A549 (cell line): ENCODE results near the gene ZNF385D. TPM values are rescaled to one million over a fixed set of nuclear protein-coding genes. Genes with fewer than 3 reads are reported as not detected.

Experiments
- ATAC-seq, 2 experiments: fragments of 200-7000 bp in 1 of 2; fragments of >200 bp in 1 of 2; cut with Nextera tagmentation in 1 of 2; cut with Tn5 transposase in 1 of 2; 3 replicates each; pipeline versions ENCODE4 v1.8.0 to v1.9.1; 2018 to 2020; ENCODE audit warnings: mild to moderate bottlenecking in 1 of 2, moderate library complexity in 1 of 2
- CTCF ChIA-PET: fragments of 300-600 bp; sonication (Branson Sonifier 250); formaldehyde crosslinking; extraction: SDS; loops from one replicate; lab custom pipeline; 2021; ENCODE audit warnings: antibody characterized with exemption, inconsistent platforms; lab: Yijun Ruan, JAX
- POLR2A ChIA-PET: fragments of 350-600 bp; formaldehyde crosslinking; extraction: SDS; loops from one replicate; lab custom pipeline; 2021; ENCODE audit warnings: antibody characterized with exemption, inconsistent platforms; lab: Yijun Ruan, JAX
- DNase-seq, 2 experiments: peaks; one replicate each; pipeline versions ENCODE4 v3.0.0 to v3.0.0-alpha.2; 2011 to 2016; ENCODE audit warnings: low read depth in 1 of 2, low spot score in 1 of 2
- FAIRE-seq: peaks from 2 replicates; lab custom pipeline; 2011; peaks lifted over from hg19 to GRCh38; lab: Jason Lieb, UNC
- H3K27ac ChIP-seq, 2 experiments: fragments of >200 bp; sonication (Bioruptor Twin); formaldehyde crosslinking; 3 replicates each; pipeline ENCODE4 v1.5.1; 2016 to 2017
- H3K4me1 ChIP-seq: fragments of >200 bp; sonication (Bioruptor Twin); formaldehyde crosslinking; 3 replicates; pipeline ENCODE4 v1.6.1; 2016
- H3K4me2 ChIP-seq: fragments of >200 bp; sonication (Bioruptor Twin); formaldehyde crosslinking; 3 replicates; pipeline ENCODE4 v1.6.1; 2016
- H3K4me3 ChIP-seq: fragments of >200 bp; sonication (Bioruptor Twin); formaldehyde crosslinking; 3 replicates; pipeline ENCODE4 v1.5.1; 2016
- H3K9me3 ChIP-seq: fragments of >200 bp; sonication (Bioruptor Twin); formaldehyde crosslinking; 3 replicates; pipeline ENCODE4 v1.6.1; 2016
- CBX2 ChIP-seq: fragments of 200-600 bp; sonication (generic); IDR thresholded peaks from 2 replicates; pipeline ENCODE4 v1.6.1; 2016; ENCODE audit warnings: low read depth, mild to moderate bottlenecking, borderline replicate concordance
- EHMT2 ChIP-seq: fragments of 200-600 bp; sonication (generic); IDR thresholded peaks from 2 replicates; pipeline ENCODE4 v1.6.1; 2016; ENCODE audit warnings: antibody characterized with exemption, low read depth, mild to moderate bottlenecking, moderate library complexity
- EP300 ChIP-seq, 2 experiments: fragments of >200 bp; sonication (Bioruptor Twin); formaldehyde crosslinking; IDR thresholded peaks; 2 replicates in 1 of 2; 3 replicates in 1 of 2; pipeline ENCODE4 v1.6.1; 2016 to 2017
- HDAC2 ChIP-seq: fragments of 200-600 bp; sonication (generic); IDR thresholded peaks from 2 replicates; pipeline ENCODE4 v1.6.1; 2016
- HEYL ChIP-seq: fragments of 250-450 bp; sonication (Bioruptor Pico); IDR thresholded peaks from 2 replicates; pipeline ENCODE4 v1.8.0; 2021; ENCODE audit warnings: mild to moderate bottlenecking, moderate library complexity
- JUN ChIP-seq, 2 experiments: fragments of >200 bp; sonication (Bioruptor Twin); formaldehyde crosslinking; IDR thresholded peaks; 2 replicates in 1 of 2; 3 replicates in 1 of 2; pipeline ENCODE4 v1.6.1; 2016 to 2017
- KDM1A ChIP-seq: fragments of 200-600 bp; sonication (generic); IDR thresholded peaks from 2 replicates; pipeline ENCODE4 v1.6.1; 2016; ENCODE audit warnings: low read depth, mild to moderate bottlenecking
- MAFK ChIP-seq: fragments of 450-650 bp; IDR thresholded peaks from 2 replicates; pipeline ENCODE4 v1.6.1; 2014; ENCODE audit not compliant: partially characterized antibody
- MAZ ChIP-seq: fragments of 150-350 bp; IDR thresholded peaks from 2 replicates; pipeline ENCODE4 v1.6.1; 2014; ENCODE audit warnings: antibody characterized with exemption, low read depth, low read length, borderline replicate concordance
- NFE2L2 ChIP-seq: fragments of 150-350 bp; conservative IDR thresholded peaks from 2 replicates; pipeline ENCODE4 v1.6.1; 2014; ENCODE audit warnings: low read length
- PHF8 ChIP-seq: fragments of 200-600 bp; sonication (generic); IDR thresholded peaks from 2 replicates; pipeline ENCODE4 v1.6.1; 2016; ENCODE audit warnings: low read depth, mild to moderate bottlenecking, antibody characterized with exemption, moderate library complexity, borderline replicate concordance
- POLR2A ChIP-seq: IDR thresholded peaks from 2 replicates; pipeline ENCODE4 v1.6.1; 2012; ENCODE audit warnings: mild to moderate bottlenecking, low read length
- POLR2AphosphoS2 ChIP-seq: conservative IDR thresholded peaks from 2 replicates; pipeline ENCODE4 v1.6.1; 2012; ENCODE audit warnings: low read length, improper control_type of control experiment, inconsistent platforms
- ZC3H11A ChIP-seq: fragments of 450-650 bp; IDR thresholded peaks from 2 replicates; pipeline ENCODE4 v1.6.1; 2014; ENCODE audit warnings: antibody characterized with exemption, mild to moderate bottlenecking
- ZNF302 ChIP-seq: fragments of 250-450 bp; sonication (Bioruptor Pico); IDR thresholded peaks from 2 replicates; pipeline ENCODE4 v1.9.0; 2021; ENCODE audit warnings: inconsistent platforms, mild to moderate bottlenecking, moderate library complexity
- ZSCAN20 ChIP-seq: fragments of 250-450 bp; sonication (Bioruptor Pico); IDR thresholded peaks from 2 replicates; pipeline ENCODE4 v1.8.0; 2022; ENCODE audit warnings: mild to moderate bottlenecking, moderate library complexity
- WGBS: methylation state at CpG from one replicate; pipeline ENCODE4 v1.1.6; 2017; ENCODE audit errors: missing lambda C conversion rate; 5-methylcytosine and 5-hydroxymethylcytosine counted together
- polyA plus RNA-seq, 4 experiments: library from polyadenylated mRNA; depleted of rRNA in 3 of 4; stranded (reverse); fragments of >200 nt; fragmentation: RNase III in 1 of 4; extraction: RNeasy Plus Mini Kit Qiagen cat#74134 plus additional on column Dnase treatment in 1 of 4; gene quantifications; 2 replicates in 3 of 4; 3 replicates in 1 of 4; pipeline ENCODE4 v1.2.3, GENCODE V29; 2011 to 2017
- TF ChIP-seq, protein P1 (sequence below): fragments of 450-650 bp; IDR thresholded peaks from 2 replicates; pipeline ENCODE4 v1.6.1; 2014; ENCODE audit warnings: antibody characterized with exemption
- TF ChIP-seq, protein P2 (sequence below): fragments of >200 bp; sonication (Bioruptor Twin); formaldehyde crosslinking; IDR thresholded peaks from 3 replicates; pipeline ENCODE4 v1.5.1; 2016
- TF ChIP-seq, protein P3 (sequence below): IDR thresholded peaks from 2 replicates; pipeline ENCODE4 v1.6.1; 2012
- TF ChIP-seq, protein P4 (sequence below): fragments of 250-450 bp; sonication (Bioruptor Pico); IDR thresholded peaks from 2 replicates; pipeline ENCODE4 v1.5.0; 2020; ENCODE audit warnings: low read depth, mild to moderate bottlenecking, moderate library complexity

Gene ZNF385D
- polyA plus RNA-seq, 2 of the 4 experiments (the other 2 are of a cell fraction), result not detected

DNA sequence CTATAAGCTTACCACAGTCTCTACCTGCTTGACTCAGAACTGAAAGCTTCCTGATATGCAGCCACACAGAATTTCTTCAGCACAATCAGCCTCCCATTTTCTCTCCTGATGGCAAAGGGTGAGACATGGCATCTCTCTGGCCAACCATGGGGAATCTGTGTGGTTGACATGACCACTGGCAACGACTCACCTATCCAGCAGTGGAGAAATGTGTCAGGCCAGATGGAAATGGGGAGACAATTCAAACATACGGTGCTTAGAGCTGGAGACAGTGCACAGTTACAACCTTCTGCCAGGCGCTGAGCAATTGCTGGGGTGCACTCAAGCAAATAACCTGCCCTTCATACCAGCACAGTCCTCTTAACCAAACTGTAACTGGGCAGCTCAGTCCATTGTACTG lies 3.6 kb downstream of the ZNF385D start:
- Histone ChIP-seq H3K4me1 (no peaks in the 10 kb centered on the region), H3K4me2 (no peak overlapping the region), H3K9me3 (no peaks in the 10 kb centered on the region), H3K27ac (no peak overlapping the region), H3K4me3 (no peak overlapping the region)
- FAIRE-seq, result no peak
- WGBS, result 10% methylated on average over 3 of the region's 3 CpGs
- no peak for TF ChIP-seq ZSCAN20 (CRISPR knock-in tag)
- no peak for TF ChIP-seq EP300 (IDR thresholded peaks at IDR 0.05)
- TF ChIP-seq HEYL (CRISPR knock-in tag), result no peak
- no peak for TF ChIP-seq MAFK
- no peak for TF ChIP-seq NFE2L2
- TF ChIP-seq KDM1A, result no peak
- TF ChIP-seq POLR2A, result no peak
- no peak for TF ChIP-seq HDAC2
- ChIA-PET POLR2A (no interaction called here), CTCF (interaction anchor here (0.6 kb wide), 1 partner anchor 8 kb away, joined by 3 read pairs; no protein-coding TSS in a partner anchor)
- no peak for ATAC-seq
- DNase-seq, result no peak

DNA sequence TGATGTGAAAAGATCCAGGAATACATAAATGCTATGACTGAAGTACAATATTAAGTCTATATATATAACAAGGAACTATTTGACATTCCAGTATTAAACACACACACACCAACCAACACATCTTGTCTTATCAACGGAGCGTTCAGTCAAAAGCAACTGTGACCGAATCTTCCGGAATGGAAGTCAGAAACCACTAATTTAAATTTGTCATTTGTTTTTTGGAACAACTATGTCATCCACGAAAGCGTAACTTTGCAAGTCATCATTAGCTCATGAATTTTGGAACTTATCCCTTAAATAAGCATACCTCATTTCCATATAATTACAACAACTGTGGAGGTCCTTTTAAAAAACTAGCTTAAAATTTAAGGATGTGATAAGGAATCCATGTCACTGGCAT lies 5.0 kb downstream of the ZNF385D start:
- FAIRE-seq (no peak), DNase-seq (no peak), ATAC-seq (no peak)
- no peak overlapping the region for H3K4me3 ChIP-seq
- TF ChIP-seq ZC3H11A (no peak), ZNF302 (CRISPR knock-in tag) (no peak), POLR2AphosphoS2 (no peak), NFE2L2 (0 out of 2 replicates have a peak, but pooled peaks have one; percentile 20)
- H3K4me2 ChIP-seq, result no peak overlapping the region
- no peaks in the 10 kb centered on the region for H3K9me3 ChIP-seq
- ChIA-PET CTCF (no interaction called here), POLR2A (no interaction called here)
- no peaks in the 10 kb centered on the region for H3K4me1 ChIP-seq
- H3K27ac ChIP-seq, result no peak overlapping the region
- 21% methylated on average over 6 of the region's 6 CpGs for WGBS

DNA sequence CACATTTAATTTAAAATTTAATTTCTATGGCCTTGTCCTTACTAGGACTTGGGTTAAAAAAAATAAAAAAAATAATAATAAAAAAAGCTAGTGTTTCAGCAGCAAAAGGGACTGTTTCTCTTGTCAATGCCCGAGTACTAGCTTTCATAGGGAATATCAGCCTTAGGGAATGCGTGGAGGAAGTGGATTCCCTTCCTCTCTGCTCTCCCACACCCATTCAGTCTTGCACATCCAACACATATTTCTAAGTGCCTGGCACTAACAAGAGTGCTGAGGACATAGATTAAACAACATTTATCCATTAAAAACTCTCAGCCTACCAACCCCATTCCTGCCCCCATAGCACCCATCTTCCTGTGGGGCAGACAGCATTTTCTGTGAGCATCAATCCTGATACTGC lies 6.2 kb downstream of the ZNF385D start:
- ATAC-seq, result no peak
- no peak for FAIRE-seq
- H3K9me3 ChIP-seq, result no peaks in the 10 kb centered on the region
- ChIA-PET CTCF (no interaction called here), POLR2A (no interaction called here)
- H3K4me2 ChIP-seq, result no peak overlapping the region
- H3K4me1 ChIP-seq, result no peaks in the 10 kb centered on the region
- no peak overlapping the region for H3K27ac ChIP-seq
- H3K4me3 ChIP-seq, result no peak overlapping the region
- WGBS, result 0% methylated on average over 2 of the region's 2 CpGs
- DNase-seq, result no peak
- TF ChIP-seq, protein P1, sequence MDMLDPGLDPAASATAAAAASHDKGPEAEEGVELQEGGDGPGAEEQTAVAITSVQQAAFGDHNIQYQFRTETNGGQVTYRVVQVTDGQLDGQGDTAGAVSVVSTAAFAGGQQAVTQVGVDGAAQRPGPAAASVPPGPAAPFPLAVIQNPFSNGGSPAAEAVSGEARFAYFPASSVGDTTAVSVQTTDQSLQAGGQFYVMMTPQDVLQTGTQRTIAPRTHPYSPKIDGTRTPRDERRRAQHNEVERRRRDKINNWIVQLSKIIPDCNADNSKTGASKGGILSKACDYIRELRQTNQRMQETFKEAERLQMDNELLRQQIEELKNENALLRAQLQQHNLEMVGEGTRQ, result no peak
- TF ChIP-seq, all 56 proteins: peak for 0

DNA sequence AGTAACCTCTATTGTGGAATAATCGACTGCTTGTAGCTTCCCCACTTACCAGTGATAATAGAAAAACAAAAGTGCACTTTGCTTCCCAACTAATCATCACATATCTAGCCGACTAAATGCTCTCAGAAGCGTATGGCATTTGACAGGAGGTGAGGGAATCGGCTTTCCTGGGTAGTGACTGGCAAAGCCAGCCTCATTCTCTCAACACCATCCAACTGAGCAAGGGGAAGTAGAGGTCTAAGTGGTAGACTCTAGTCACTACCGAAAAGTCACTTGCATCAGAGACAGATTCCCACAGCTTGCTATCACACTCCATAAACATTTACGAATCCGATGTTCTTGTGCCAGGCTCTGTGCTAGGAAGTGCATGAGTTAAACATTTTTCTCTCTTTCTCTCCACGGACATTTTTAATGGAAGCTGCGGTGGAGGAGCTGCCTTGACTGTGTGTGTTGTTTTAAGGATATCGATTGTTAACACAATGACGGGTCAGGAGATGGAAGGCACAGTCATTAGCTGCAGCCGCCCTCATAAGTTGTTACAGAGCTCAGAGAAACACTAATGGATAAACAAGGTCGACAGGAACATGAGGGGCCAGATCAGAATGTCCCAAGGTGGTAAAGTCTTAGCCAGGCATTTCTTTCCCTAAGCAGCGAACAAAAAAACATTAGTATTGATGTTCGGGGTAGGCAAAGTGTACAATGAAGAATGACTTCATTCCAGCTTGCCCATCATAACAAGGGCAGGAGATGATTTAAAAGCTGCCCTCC lies 11.9 kb downstream of the ZNF385D start:
- no peak for FAIRE-seq
- ChIA-PET CTCF (interaction anchor here (0.6 kb wide), 1 partner anchor 8 kb away, joined by 3 read pairs; no protein-coding TSS in a partner anchor), POLR2A (no interaction called here)
- no peak overlapping the region for H3K4me3 ChIP-seq
- no peak for DNase-seq
- H3K4me1 ChIP-seq, result no peaks in the 10 kb centered on the region
- H3K9me3 ChIP-seq, result no peaks in the 10 kb centered on the region
- no peak for TF ChIP-seq POLR2AphosphoS2
- H3K27ac ChIP-seq, result no peak overlapping the region
- 12% methylated on average over 15 of the region's 15 CpGs for WGBS
- ATAC-seq, result no peak
- no peak overlapping the region for H3K4me2 ChIP-seq

DNA sequence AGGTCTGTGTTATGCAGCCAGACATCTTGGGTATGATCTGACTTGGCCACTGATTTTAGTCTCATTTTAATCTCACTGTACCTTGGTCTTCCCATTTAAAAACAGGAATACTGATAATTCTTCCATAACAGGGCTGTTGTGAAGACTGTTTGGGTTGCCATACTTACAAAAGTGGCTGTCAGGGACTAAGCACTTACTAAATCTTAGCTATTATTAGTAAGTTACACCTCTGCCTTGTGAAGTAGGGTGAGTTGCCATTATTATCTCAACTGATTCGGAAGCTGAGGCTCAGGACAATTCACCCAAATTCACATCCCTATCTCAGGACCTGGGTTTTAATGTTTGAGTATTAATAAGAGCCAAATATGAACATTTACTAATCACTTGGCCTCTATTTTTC lies 12.7 kb downstream of the ZNF385D start:
- POLR2A ChIA-PET, result no interaction called here

More for the DNA sequence above, 12.7 kb downstream of the ZNF385D start:
- no peak for ATAC-seq
- Histone ChIP-seq H3K9me3 (no peaks in the 10 kb centered on the region), H3K4me1 (no peaks in the 10 kb centered on the region), H3K27ac (no peak overlapping the region), H3K4me3 (no peak overlapping the region), H3K4me2 (no peak overlapping the region)
- CTCF ChIA-PET, result no interaction called here
- WGBS, result 7% methylated on average over 1 of the region's 1 CpG
- no peak for TF ChIP-seq PHF8
- no peak for TF ChIP-seq ZNF302 (CRISPR knock-in tag)
- no peak for TF ChIP-seq JUN (IDR thresholded peaks at IDR 0.05)
- TF ChIP-seq POLR2A, result no peak
- no peak for TF ChIP-seq MAZ
- TF ChIP-seq HEYL (CRISPR knock-in tag), result no peak
- TF ChIP-seq, protein P2, sequence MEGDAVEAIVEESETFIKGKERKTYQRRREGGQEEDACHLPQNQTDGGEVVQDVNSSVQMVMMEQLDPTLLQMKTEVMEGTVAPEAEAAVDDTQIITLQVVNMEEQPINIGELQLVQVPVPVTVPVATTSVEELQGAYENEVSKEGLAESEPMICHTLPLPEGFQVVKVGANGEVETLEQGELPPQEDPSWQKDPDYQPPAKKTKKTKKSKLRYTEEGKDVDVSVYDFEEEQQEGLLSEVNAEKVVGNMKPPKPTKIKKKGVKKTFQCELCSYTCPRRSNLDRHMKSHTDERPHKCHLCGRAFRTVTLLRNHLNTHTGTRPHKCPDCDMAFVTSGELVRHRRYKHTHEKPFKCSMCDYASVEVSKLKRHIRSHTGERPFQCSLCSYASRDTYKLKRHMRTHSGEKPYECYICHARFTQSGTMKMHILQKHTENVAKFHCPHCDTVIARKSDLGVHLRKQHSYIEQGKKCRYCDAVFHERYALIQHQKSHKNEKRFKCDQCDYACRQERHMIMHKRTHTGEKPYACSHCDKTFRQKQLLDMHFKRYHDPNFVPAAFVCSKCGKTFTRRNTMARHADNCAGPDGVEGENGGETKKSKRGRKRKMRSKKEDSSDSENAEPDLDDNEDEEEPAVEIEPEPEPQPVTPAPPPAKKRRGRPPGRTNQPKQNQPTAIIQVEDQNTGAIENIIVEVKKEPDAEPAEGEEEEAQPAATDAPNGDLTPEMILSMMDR, result no peak
- TF ChIP-seq, protein P3, sequence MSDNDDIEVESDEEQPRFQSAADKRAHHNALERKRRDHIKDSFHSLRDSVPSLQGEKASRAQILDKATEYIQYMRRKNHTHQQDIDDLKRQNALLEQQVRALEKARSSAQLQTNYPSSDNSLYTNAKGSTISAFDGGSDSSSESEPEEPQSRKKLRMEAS, result no peak
- TF ChIP-seq, protein P4, sequence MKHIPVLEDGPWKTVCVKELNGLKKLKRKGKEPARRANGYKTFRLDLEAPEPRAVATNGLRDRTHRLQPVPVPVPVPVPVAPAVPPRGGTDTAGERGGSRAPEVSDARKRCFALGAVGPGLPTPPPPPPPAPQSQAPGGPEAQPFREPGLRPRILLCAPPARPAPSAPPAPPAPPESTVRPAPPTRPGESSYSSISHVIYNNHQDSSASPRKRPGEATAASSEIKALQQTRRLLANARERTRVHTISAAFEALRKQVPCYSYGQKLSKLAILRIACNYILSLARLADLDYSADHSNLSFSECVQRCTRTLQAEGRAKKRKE, result no peak
- no peak for TF ChIP-seq EHMT2
- TF ChIP-seq CBX2, result no peak
- FAIRE-seq, result no peak
- DNase-seq, result no peak
